ENCODE data around the gene LRRC8D. TPM values are rescaled to one million over a fixed set of nuclear protein-coding genes. Genes with fewer than 3 reads are reported as not detected.

Gene LRRC8D
- total RNA-seq, 1 experiment from 2014 or later, result 37.2 TPM

DNA sequence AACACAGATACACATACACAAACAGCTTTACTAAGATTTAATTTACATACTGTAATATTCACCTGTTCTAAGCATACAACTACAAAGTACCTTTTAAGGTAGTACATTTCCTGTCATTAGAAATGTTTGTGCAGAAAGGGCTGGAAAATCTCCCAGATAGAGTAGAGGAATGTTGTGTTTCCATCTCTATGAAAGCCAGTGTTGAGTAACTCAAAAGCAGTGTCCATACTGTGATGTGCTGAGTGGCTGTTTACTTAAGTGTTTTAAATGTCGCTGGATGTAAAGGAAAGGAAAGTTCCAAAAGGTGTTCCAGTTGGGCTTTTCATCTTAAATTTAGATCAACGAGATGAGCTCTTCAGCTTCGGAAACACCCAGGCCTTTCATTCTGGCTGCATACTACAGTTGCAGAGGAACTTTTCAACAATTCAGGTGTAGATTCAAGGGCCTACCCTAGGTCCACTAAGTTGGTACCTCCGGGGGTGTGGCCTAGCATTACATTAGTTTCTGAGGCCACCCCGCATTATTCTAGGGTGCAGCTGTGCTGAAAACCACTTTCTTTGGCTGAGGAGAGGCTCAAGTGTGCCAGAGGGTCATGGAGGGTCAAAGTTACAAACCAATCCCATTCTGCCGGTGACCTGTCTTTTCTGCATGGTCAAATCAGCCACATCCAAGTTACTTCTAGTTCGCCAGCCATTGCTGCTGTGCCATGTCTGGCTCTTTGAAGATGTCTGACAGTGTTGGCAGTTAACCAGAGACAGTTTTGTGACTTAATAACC is 78.1 kb downstream of the LRRC8D start:
- Mint-ChIP-seq H3K27ac (0 out of 7 replicates have a peak overlapping the region, but pooled peaks of 1 of the 3 experiments have one; percentile 26), H3K4me3 (no peak overlapping the region), H3K36me3 (ENCODE audit: insufficient read depth in 1 of 3, low read depth in 3 of 3) (no peaks in the 10 kb centered on the region; a peak in 2 of 7 replicates), H3K9me3 (no peaks in the 10 kb centered on the region), H3K27me3 (ENCODE audit: low read depth) (no peaks in the 10 kb centered on the region), H3K4me1 (peaks cover 43 to 52% of the 10 kb centered on the region in 2 experiments)
- H3K4ac ChIP-seq (ENCODE audit: low read depth, low read length), result no peak overlapping the region
- WGBS (ENCODE audit: extremely low coverage, insufficient read length, low lambda C conversion rate), result no CpG with 5 or more reads among the region's 7 CpGs
- no peak overlapping the region for H3K9ac ChIP-seq (ENCODE audit: extremely low read depth, insufficient read length, low read length)
- no peak overlapping the region for H4K91ac ChIP-seq (ENCODE audit: insufficient read length, low read depth, low read length)
- peaks cover 10% of the 10 kb centered on the region for H3K4me1 ChIP-seq (ENCODE audit: insufficient read depth, low read length)
- H3K23me2 ChIP-seq (ENCODE audit: insufficient read length, low read depth, low read length, poor library complexity, severe bottlenecking), result no peaks in the 10 kb centered on the region
- H3K79me2 ChIP-seq (ENCODE audit: insufficient read depth, low read length), result peaks cover 6% of the 10 kb centered on the region; the same call in 1 of the 2 replicates
- H4K5ac ChIP-seq (ENCODE audit: insufficient read length, low read depth, low read length), result no peak overlapping the region
- no peak overlapping the region for H3K56ac ChIP-seq (ENCODE audit: insufficient read length, low read depth, low read length)
- no peaks in the 10 kb centered on the region for H3K9me3 ChIP-seq (ENCODE audit: control insufficient read depth, low read depth, low read length)
- H3K27me3 ChIP-seq (ENCODE audit: insufficient read depth, low read length), result no peaks in the 10 kb centered on the region
- H2AK5ac ChIP-seq (ENCODE audit: insufficient read length, low read length), result no peak overlapping the region
- H3K14ac ChIP-seq (ENCODE audit: insufficient read depth, low read length), result no peak overlapping the region; the same call in 1 of the 2 replicates
- H2BK5ac ChIP-seq (ENCODE audit: insufficient read length, low read length), result no peak overlapping the region
- no peak overlapping the region for H2AFZ ChIP-seq (ENCODE audit: low read length)
- H3K4me2 ChIP-seq (ENCODE audit: insufficient read depth, insufficient read length, low read length), result no peak overlapping the region
- H2BK12ac ChIP-seq (ENCODE audit: insufficient read length, low read depth, low read length), result no peak overlapping the region
- H2BK120ac ChIP-seq (ENCODE audit: low read depth, low read length, poor library complexity, severe bottlenecking), result no peak overlapping the region
- peaks cover 6% of the 10 kb centered on the region for H3K79me1 ChIP-seq (ENCODE audit: insufficient read depth, low read depth, low read length, poor library complexity, severe bottlenecking)
- no peaks in the 10 kb centered on the region for H4K20me1 ChIP-seq (ENCODE audit: control insufficient read depth, insufficient read depth, insufficient read length)
- no peak overlapping the region for H3T11ph ChIP-seq (ENCODE audit: low read length)
- no peak overlapping the region for H2BK15ac ChIP-seq (ENCODE audit: low read depth, low read length)
- H3K18ac ChIP-seq (ENCODE audit: insufficient read length, low read depth, low read length), result no peak overlapping the region
- no peak overlapping the region for H3K23ac ChIP-seq (ENCODE audit: insufficient read length, low read depth, low read length)
- no peak overlapping the region for H3K27ac ChIP-seq (ENCODE audit: insufficient read length, low read depth, low read length)
- TF ChIP-seq, protein P1, sequence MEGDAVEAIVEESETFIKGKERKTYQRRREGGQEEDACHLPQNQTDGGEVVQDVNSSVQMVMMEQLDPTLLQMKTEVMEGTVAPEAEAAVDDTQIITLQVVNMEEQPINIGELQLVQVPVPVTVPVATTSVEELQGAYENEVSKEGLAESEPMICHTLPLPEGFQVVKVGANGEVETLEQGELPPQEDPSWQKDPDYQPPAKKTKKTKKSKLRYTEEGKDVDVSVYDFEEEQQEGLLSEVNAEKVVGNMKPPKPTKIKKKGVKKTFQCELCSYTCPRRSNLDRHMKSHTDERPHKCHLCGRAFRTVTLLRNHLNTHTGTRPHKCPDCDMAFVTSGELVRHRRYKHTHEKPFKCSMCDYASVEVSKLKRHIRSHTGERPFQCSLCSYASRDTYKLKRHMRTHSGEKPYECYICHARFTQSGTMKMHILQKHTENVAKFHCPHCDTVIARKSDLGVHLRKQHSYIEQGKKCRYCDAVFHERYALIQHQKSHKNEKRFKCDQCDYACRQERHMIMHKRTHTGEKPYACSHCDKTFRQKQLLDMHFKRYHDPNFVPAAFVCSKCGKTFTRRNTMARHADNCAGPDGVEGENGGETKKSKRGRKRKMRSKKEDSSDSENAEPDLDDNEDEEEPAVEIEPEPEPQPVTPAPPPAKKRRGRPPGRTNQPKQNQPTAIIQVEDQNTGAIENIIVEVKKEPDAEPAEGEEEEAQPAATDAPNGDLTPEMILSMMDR (conservative IDR thresholded peaks at IDR 0.05), result no peak
- DNase-seq, result no peak
- H2BK20ac ChIP-seq (ENCODE audit: low read depth, low read length, poor library complexity, severe bottlenecking), result no peak overlapping the region
- H4K8ac ChIP-seq (replicated peaks; ENCODE audit: insufficient read length, low read depth, low read length), result no peak overlapping the region

Measured in H9 (cell line).